HTERT RPE-1 (cell line): Measurements from ENCODE around the gene SYNGR3.

Experiments
- in situ Hi-C: fragments of 300-500 bp; cut with MboI; formaldehyde crosslinking; loops from 4 replicates; pipeline ENCODE4 v1.14.3; 2020; ENCODE audit warnings: low sequenced_read_pairs

Gene SYNGR3

GRCh38 chr16:1976216-1976520 lies 13.6 kb upstream of the SYNGR3 start:
- in situ Hi-C loops = no loop called here

GRCh38 chr16:1976951-1977874 lies 12.6 kb upstream of the SYNGR3 start:
- in situ Hi-C loops = no loop called here

- in situ Hi-C loops = no loop called here
These were observed 11.9 kb upstream of the SYNGR3 start for GRCh38 chr16:1977875-1978268.

- in situ Hi-C loops = no loop called here
These were observed 11.2 kb upstream of the SYNGR3 start for GRCh38 chr16:1978476-1979120.

- in situ Hi-C loops = no loop called here
These were observed 10.3 kb upstream of the SYNGR3 start for GRCh38 chr16:1979271-1980029.

GRCh38 chr16:1980030-1980769 lies 9.6 kb upstream of the SYNGR3 start:
- in situ Hi-C loops = no loop called here

- in situ Hi-C loops = no loop called here
These were observed 9.0 kb upstream of the SYNGR3 start for GRCh38 chr16:1980770-1981087.

- in situ Hi-C loops = no loop called here
These were observed 8.4 kb upstream of the SYNGR3 start, which contains the start of gene NOXO1 for GRCh38 chr16:1981398-1981836. TSS of gene NOXO1 (minus strand) at chr16:1981469. CDS start at chr16:1981179, 290 bp downstream.

GRCh38 chr16:1982013-1982433 lies 7.7 kb upstream of the SYNGR3 start:
- in situ Hi-C loops = no loop called here

GRCh38 chr16:1982991-1983543 lies 6.7 kb upstream of the SYNGR3 start:
- in situ Hi-C loops = no loop called here

- in situ Hi-C loops = no loop called here
These were observed 6.0 kb upstream of the SYNGR3 start, which contains the start of gene GFER for GRCh38 chr16:1983544-1984346. TSS of gene GFER (plus strand) at chr16:1984193. CDS start at chr16:1984219, 26 bp downstream.

GRCh38 chr16:1984347-1985225 lies 5.2 kb upstream of the SYNGR3 start:
- in situ Hi-C loops = no loop called here

- in situ Hi-C loops = no loop called here
These were observed 4.2 kb upstream of the SYNGR3 start for GRCh38 chr16:1985466-1986150.

- in situ Hi-C loops = no loop called here
These were observed 2.6 kb upstream of the SYNGR3 start for GRCh38 chr16:1987198-1987597.

- in situ Hi-C loops = no loop called here
These were observed 256 bp downstream of the SYNGR3 start for GRCh38 chr16:1990101-1990350.

- in situ Hi-C loops = no loop called here
These were observed 773 bp downstream of the SYNGR3 start for GRCh38 chr16:1990351-1991134.

- in situ Hi-C loops = no loop called here
These were observed 1.4 kb downstream of the SYNGR3 start for GRCh38 chr16:1991135-1991551.

GRCh38 chr16:1991588-1991947 lies 1.8 kb downstream of the SYNGR3 start:
- in situ Hi-C loops = no loop called here
